ENCODE data around the gene PFDN2. TPM values are rescaled to one million over a fixed set of nuclear protein-coding genes. Genes with fewer than 3 reads are reported as not detected.

The PFDN2 gene
- total and polyA plus RNA-seq, 10 of the 15 experiments (the other 5 are each of a cell fraction or from before 2014, with no cell fraction given): 30.0 to 141 (median 80.5) TPM

GRCh38 chr1:161119092-161119903, 1.5 kb upstream of the PFDN2 start (continued):
- TF ChIP-seq, protein P1, sequence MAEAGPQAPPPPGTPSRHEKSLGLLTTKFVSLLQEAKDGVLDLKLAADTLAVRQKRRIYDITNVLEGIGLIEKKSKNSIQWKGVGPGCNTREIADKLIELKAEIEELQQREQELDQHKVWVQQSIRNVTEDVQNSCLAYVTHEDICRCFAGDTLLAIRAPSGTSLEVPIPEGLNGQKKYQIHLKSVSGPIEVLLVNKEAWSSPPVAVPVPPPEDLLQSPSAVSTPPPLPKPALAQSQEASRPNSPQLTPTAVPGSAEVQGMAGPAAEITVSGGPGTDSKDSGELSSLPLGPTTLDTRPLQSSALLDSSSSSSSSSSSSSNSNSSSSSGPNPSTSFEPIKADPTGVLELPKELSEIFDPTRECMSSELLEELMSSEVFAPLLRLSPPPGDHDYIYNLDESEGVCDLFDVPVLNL (IDR thresholded peaks at IDR 0.05; ENCODE audit: low read depth, low read length): no peak
- no peak for TF ChIP-seq MEF2B (IDR thresholded peaks at IDR 0.05; ENCODE audit: partially characterized antibody, poor library complexity, severe bottlenecking)
- no peak for TF ChIP-seq BCLAF1 (IDR thresholded peaks at IDR 0.05)
- TF ChIP-seq BCL3 (IDR thresholded peaks at IDR 0.05; ENCODE audit: borderline replicate concordance, insufficient read depth, low read depth, low read length, poor library complexity, severe bottlenecking): no peak
- no peak for TF ChIP-seq FOXK2 (IDR thresholded peaks at IDR 0.05)
- no peak for TF ChIP-seq JUNB (IDR thresholded peaks at IDR 0.05)
- TF ChIP-seq ZBTB33 (IDR thresholded peaks at IDR 0.05): no peak
- TF ChIP-seq RELB (IDR thresholded peaks at IDR 0.05; ENCODE audit: low read depth): no peak
- TF ChIP-seq, protein P2, sequence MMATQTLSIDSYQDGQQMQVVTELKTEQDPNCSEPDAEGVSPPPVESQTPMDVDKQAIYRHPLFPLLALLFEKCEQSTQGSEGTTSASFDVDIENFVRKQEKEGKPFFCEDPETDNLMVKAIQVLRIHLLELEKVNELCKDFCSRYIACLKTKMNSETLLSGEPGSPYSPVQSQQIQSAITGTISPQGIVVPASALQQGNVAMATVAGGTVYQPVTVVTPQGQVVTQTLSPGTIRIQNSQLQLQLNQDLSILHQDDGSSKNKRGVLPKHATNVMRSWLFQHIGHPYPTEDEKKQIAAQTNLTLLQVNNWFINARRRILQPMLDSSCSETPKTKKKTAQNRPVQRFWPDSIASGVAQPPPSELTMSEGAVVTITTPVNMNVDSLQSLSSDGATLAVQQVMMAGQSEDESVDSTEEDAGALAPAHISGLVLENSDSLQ (IDR thresholded peaks at IDR 0.05): 0 out of 2 replicates have a peak, but pooled peaks have one; percentile 16
- peak; percentile 86 for TF ChIP-seq CREB1 (IDR thresholded peaks at IDR 0.05; ENCODE audit: low read depth)
- TF ChIP-seq EP300 (IDR thresholded peaks at IDR 0.05; ENCODE audit: borderline replicate concordance in 1 of 2, control insufficient read depth in 1 of 2, low read depth in 2 of 2, low read length in 2 of 2): no peak
- TF ChIP-seq POU2F2 (IDR thresholded peaks at IDR 0.05; ENCODE audit: borderline replicate concordance, low read depth, low read length): no peak
- TF ChIP-seq KAT2A (conservative IDR thresholded peaks at IDR 0.05; ENCODE audit: control insufficient read depth, low read depth, low read length): no peak
